ENCODE results near the gene ZBTB17. TPM values are rescaled to one million over a fixed set of nuclear protein-coding genes. Genes with fewer than 3 reads are reported as not detected.

ZBTB17 gene
- total RNA-seq, 3 donors from 2014 or later, result 21.9 to 40.3 (median 38.5) TPM

GRCh38 chr1:16017076-16017460 is 41.2 kb upstream of the ZBTB17 start:
- intact Hi-C loops (cut with DNase I; ENCODE audit: low total_unique reads), result no loop called here
- no peaks in the 10 kb centered on the region for H3K36me3 ChIP-seq
- peak overlapping the region; percentile 85 to 90 for H3K27ac ChIP-seq
- H3K9me3 ChIP-seq, result no peaks in the 10 kb centered on the region
- no peak for DNase-seq (ENCODE audit: low spot score in 2 of 2)
- TF ChIP-seq POLR2AphosphoS5 (IDR thresholded peaks at IDR 0.05) (no peak), CTCF (IDR thresholded peaks at IDR 0.05) (no peak), POLR2A (IDR thresholded peaks at IDR 0.05) (no peak)
- peaks cover 9 to 11% of the 10 kb centered on the region in 2 donors for H3K4me1 ChIP-seq
- H3K4me3 ChIP-seq, result peak overlapping the region in 1 of 3 donors; percentile 17
- H3K27me3 ChIP-seq, result no peaks in the 10 kb centered on the region

GRCh38 chr1:16015960-16016901 is 40.3 kb upstream of the ZBTB17 start:
- Histone ChIP-seq H3K4me3 (no peak overlapping the region), H3K4me1 (peaks cover 9 to 11% of the 10 kb centered on the region in 2 donors), H3K27ac (no peak overlapping the region), H3K9me3 (no peaks in the 10 kb centered on the region), H3K27me3 (no peaks in the 10 kb centered on the region), H3K36me3 (no peaks in the 10 kb centered on the region)
- intact Hi-C loops (cut with DNase I; ENCODE audit: low total_unique reads), result no loop called here
- no peak for DNase-seq (ENCODE audit: low spot score in 2 of 2)
- TF ChIP-seq POLR2AphosphoS5 (IDR thresholded peaks at IDR 0.05), result no peak

- TF ChIP-seq CTCF (IDR thresholded peaks at IDR 0.05) (no peak), POLR2A (IDR thresholded peaks at IDR 0.05) (no peak), POLR2AphosphoS5 (IDR thresholded peaks at IDR 0.05) (no peak)
- intact Hi-C loops (cut with DNase I; ENCODE audit: low total_unique reads), result no loop called here
- no peaks in the 10 kb centered on the region for H3K36me3 ChIP-seq
- no peaks in the 10 kb centered on the region for H3K27me3 ChIP-seq
- DNase-seq (ENCODE audit: low spot score in 2 of 2), result no peak
- no peaks in the 10 kb centered on the region for H3K9me3 ChIP-seq
- H3K27ac ChIP-seq, result peak overlapping the region in 1 of 2 donors; percentile 87
- H3K4me3 ChIP-seq, result no peak overlapping the region
- H3K4me1 ChIP-seq, result peaks cover 9 to 11% of the 10 kb centered on the region in 2 donors
Measured at GRCh38 chr1:16015491-16015890, 39.6 kb upstream of the ZBTB17 start.

GRCh38 chr1:16014509-16015482 is 38.9 kb upstream of the ZBTB17 start:
- no peaks in the 10 kb centered on the region for H3K9me3 ChIP-seq
- no peaks in the 10 kb centered on the region for H3K36me3 ChIP-seq
- no peak for DNase-seq (ENCODE audit: low spot score in 2 of 2)
- intact Hi-C loops (cut with DNase I; ENCODE audit: low total_unique reads), result no loop called here
- H3K27me3 ChIP-seq, result no peaks in the 10 kb centered on the region
- peaks cover 9 to 11% of the 10 kb centered on the region in 2 donors for H3K4me1 ChIP-seq
- peak overlapping the region; percentile 65 to 87 for H3K27ac ChIP-seq
- no peak overlapping the region for H3K4me3 ChIP-seq
- TF ChIP-seq POLR2AphosphoS5 (IDR thresholded peaks at IDR 0.05) (no peak), CTCF (IDR thresholded peaks at IDR 0.05) (no peak), POLR2A (IDR thresholded peaks at IDR 0.05) (no peak)

DNA sequence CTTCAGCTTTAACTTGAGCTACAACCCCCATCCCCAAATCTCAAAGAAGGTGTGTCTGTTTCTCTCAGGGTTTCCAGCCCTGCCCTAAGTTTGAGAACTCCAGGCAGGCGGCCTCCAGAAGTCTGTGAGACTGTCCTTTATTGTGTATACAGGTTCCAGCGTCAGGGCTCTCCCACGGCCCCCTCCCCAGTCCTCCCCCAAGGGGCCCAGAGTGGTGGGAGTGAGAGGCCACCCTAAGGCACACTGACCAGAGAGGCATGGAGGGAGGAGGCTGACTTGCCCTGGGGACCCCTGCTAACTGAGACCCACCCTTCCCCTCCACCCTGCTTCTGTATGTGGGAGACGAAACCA is 38.0 kb upstream of the ZBTB17 start:
- intact Hi-C loops (cut with DNase I; ENCODE audit: low total_unique reads), result no loop called here
- no peak for TF ChIP-seq POLR2AphosphoS5 (IDR thresholded peaks at IDR 0.05)
- TF ChIP-seq POLR2A (IDR thresholded peaks at IDR 0.05), result no peak
- no peak for TF ChIP-seq CTCF (IDR thresholded peaks at IDR 0.05)
- peaks cover 9 to 11% of the 10 kb centered on the region in 2 donors for H3K4me1 ChIP-seq

More for the DNA sequence above, 38.0 kb upstream of the ZBTB17 start:
- Histone ChIP-seq H3K4me3 (no peak overlapping the region), H3K36me3 (no peaks in the 10 kb centered on the region), H3K9me3 (no peaks in the 10 kb centered on the region), H3K27me3 (no peaks in the 10 kb centered on the region), H3K27ac (peak overlapping the region; percentile 73 to 87)
- no peak for DNase-seq (ENCODE audit: low spot score in 2 of 2)
